ENCODE data around the gene GID8. TPM values are rescaled to one million over a fixed set of nuclear protein-coding genes. Genes with fewer than 3 reads are reported as not detected.

The GID8 gene
- total and polyA plus RNA-seq, 9 of the 15 experiments (the other 6 are each of a cell fraction or from before 2014, with no cell fraction given): 7.5 to 31.6 (median 22.2) TPM

GRCh38 chr20:62969179-62969760 is 31.3 kb downstream of the GID8 start:
- ATAC-seq: no peak
- CTCF ChIA-PET (ENCODE audit: low intra/inter-chr PET ratio): no interaction called here
- Histone ChIP-seq H3K27ac (ENCODE audit: extremely low read depth, low read depth, low read length) (no peak overlapping the region), H3K9ac (ENCODE audit: insufficient read depth in 1 of 2, low read depth in 2 of 2, low read length in 2 of 2) (no peak overlapping the region), H3K4me3 (no peak overlapping the region), H2AFZ (ENCODE audit: low read depth, low read length) (no peak overlapping the region), H4K20me1 (replicated peaks; ENCODE audit: control insufficient read depth, insufficient read depth, low read length) (peaks cover 3% of the 10 kb centered on the region; the same call in 1 of the 2 replicates), H3K27me3 (ENCODE audit: control insufficient read depth in 2 of 2, insufficient read depth in 2 of 2, low read length in 2 of 2) (peaks cover 41 to 94% of the 10 kb centered on the region in 2 experiments), H3K9me1 (ENCODE audit: control insufficient read depth, insufficient read depth, low read length) (no peaks in the 10 kb centered on the region), H3K79me2 (ENCODE audit: control insufficient read depth, insufficient read depth, low read length) (no peaks in the 10 kb centered on the region), H3K4me1 (replicated peaks in 1 of 2; ENCODE audit: control insufficient read depth in 2 of 2, insufficient read depth in 2 of 2, low read length in 2 of 2) (peaks cover 0 to 42% of the 10 kb centered on the region in 2 experiments; a peak in 3 of 5 replicates), H3K4me2 (ENCODE audit: insufficient read depth, low read length) (no peak overlapping the region), H3K9me3 (replicated peaks; ENCODE audit: control insufficient read depth, insufficient read depth, low read depth, low read length) (no peaks in the 10 kb centered on the region), H3K36me3 (ENCODE audit: control insufficient read depth, insufficient read depth, low read length) (no peaks in the 10 kb centered on the region)
- 6% methylated on average over 16 of the region's 16 CpGs for WGBS (ENCODE audit: insufficient coverage, low coverage, missing lambda C conversion rate)
- no TSS peak for BruUV-seq (replicated peaks)
- POLR2A ChIA-PET: no interaction called here
- FAIRE-seq: no peak
- DNase-seq (ENCODE audit: extremely low read depth in 1 of 4, low spot score in 3 of 4): no peak
- intact Hi-C loops (cut with micrococcal nuclease) (no loop called here), in situ Hi-C loops (cut with MboI) (no loop called here)
- TF ChIP-seq MYC (IDR thresholded peaks at IDR 0.05; ENCODE audit: low read depth, low read length): no peak
- no peak for TF ChIP-seq MYC (CRISPR knock-in tag; IDR thresholded peaks at IDR 0.05; ENCODE audit: borderline replicate concordance, low read depth)
- TF ChIP-seq SIN3B (IDR thresholded peaks at IDR 0.05; ENCODE audit: low read depth): no peak
- TF ChIP-seq TFE3 (CRISPR knock-in tag; IDR thresholded peaks at IDR 0.05): no peak
- TF ChIP-seq MTF1 (CRISPR knock-in tag; IDR thresholded peaks at IDR 0.05; ENCODE audit: borderline replicate concordance): no peak
- no peak for TF ChIP-seq TAF7 (tag; IDR thresholded peaks at IDR 0.05)
- TF ChIP-seq GTF2A2 (tag; IDR thresholded peaks at IDR 0.05): no peak
- no peak for TF ChIP-seq ZNF140 (CRISPR knock-in tag; IDR thresholded peaks at IDR 0.05)
- no peak for TF ChIP-seq ZNF280B (CRISPR knock-in tag; IDR thresholded peaks at IDR 0.05)
- no peak for TF ChIP-seq NR0B1 (IDR thresholded peaks at IDR 0.05; ENCODE audit: partially characterized antibody)
- no peak for TF ChIP-seq SMAD1 (IDR thresholded peaks at IDR 0.05; ENCODE audit: low read depth, low read length, partially characterized antibody)
- TF ChIP-seq SMARCE1 (IDR thresholded peaks at IDR 0.05): no peak
- TF ChIP-seq ATF2 (CRISPR knock-in tag; IDR thresholded peaks at IDR 0.05): no peak
- no peak for TF ChIP-seq POLR3G (IDR thresholded peaks at IDR 0.05; ENCODE audit: extremely low read depth, insufficient read length, insufficient replicate concordance)
- TF ChIP-seq IRF1 (CRISPR knock-in tag; IDR thresholded peaks at IDR 0.05; ENCODE audit: borderline replicate concordance): no peak
- TF ChIP-seq PHF20 (IDR thresholded peaks at IDR 0.05; ENCODE audit: partially characterized antibody): no peak
